MM.1S (cell line): ENCODE results near the gene NOL4L.

ENCODE experiments used
- EZH2 ChIP-seq: fragments of 300-600 bp; sonication (generic); optimal IDR thresholded peaks from 2 replicates; pipeline ENCODE3; 2017; ENCODE audit warnings: low read depth, mild to moderate bottlenecking, antibody characterized with exemption, low read length, mixed read lengths
- TF ChIP-seq, protein P1 (sequence below): fragments of 300-600 bp; sonication (generic); IDR thresholded peaks from 2 replicates; pipeline ENCODE4 v1.5.1; 2016; ENCODE audit warnings: antibody characterized with exemption, low read length, mixed read lengths

DNA sequence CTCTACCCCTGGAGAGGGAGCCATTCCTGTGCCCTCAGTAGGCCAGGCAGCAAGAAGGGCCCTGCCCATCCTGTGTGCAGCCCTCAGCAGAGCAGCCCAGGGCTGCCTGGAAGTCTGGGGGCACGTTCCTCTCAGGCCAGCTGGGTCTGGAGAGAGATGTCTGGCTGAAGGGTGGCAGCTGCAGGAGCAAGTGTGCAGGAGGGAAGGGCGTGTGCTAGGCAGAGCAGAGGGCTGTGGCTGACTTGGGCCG, 62.7 kb downstream of the NOL4L start:
- TF ChIP-seq, protein P1, sequence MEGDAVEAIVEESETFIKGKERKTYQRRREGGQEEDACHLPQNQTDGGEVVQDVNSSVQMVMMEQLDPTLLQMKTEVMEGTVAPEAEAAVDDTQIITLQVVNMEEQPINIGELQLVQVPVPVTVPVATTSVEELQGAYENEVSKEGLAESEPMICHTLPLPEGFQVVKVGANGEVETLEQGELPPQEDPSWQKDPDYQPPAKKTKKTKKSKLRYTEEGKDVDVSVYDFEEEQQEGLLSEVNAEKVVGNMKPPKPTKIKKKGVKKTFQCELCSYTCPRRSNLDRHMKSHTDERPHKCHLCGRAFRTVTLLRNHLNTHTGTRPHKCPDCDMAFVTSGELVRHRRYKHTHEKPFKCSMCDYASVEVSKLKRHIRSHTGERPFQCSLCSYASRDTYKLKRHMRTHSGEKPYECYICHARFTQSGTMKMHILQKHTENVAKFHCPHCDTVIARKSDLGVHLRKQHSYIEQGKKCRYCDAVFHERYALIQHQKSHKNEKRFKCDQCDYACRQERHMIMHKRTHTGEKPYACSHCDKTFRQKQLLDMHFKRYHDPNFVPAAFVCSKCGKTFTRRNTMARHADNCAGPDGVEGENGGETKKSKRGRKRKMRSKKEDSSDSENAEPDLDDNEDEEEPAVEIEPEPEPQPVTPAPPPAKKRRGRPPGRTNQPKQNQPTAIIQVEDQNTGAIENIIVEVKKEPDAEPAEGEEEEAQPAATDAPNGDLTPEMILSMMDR = no peak
- TF ChIP-seq EZH2 = no peak
